A673 (cell line): ENCODE results near the gene RPH3AL. TPM values are rescaled to one million over a fixed set of nuclear protein-coding genes. Genes with fewer than 3 reads are reported as not detected.
"Not testable (repeated sequence)": the region's sequence is repeated elsewhere in the genome, so short reads cannot be mapped to it uniquely, and the experiment has no call there.

ENCODE experiments used
- BruUV-seq: library from RNA; stranded (reverse); fragments of 400-500 nt; replicated peaks from 2 replicates; lab custom pipeline; 2021; lab: Mats Ljungman, UMichigan
- CTCF ChIA-PET: fragments of 300-600 bp; sonication (Branson Sonifier 250); formaldehyde crosslinking; loops from one replicate; lab custom pipeline; 2022; ENCODE audit warnings: antibody characterized with exemption; lab: Charles Lee
- POLR2A ChIA-PET: fragments of 300-600 bp; sonication (Branson Sonifier 250); formaldehyde crosslinking; loops from one replicate; lab custom pipeline; 2022; ENCODE audit warnings: antibody characterized with exemption; ENCODE audit not compliant: low non-redundant PET; lab: Charles Lee
- DNase-seq: peaks from one replicate; pipeline ENCODE4 v3.0.0-alpha.2; 2015; ENCODE audit warnings: low spot score
- H3K27ac ChIP-seq: fragments of 200-600 bp; sonication (generic); 2 replicates; pipeline ENCODE4 v1.5.1; 2016; ENCODE audit warnings: mixed run types, low read depth, mild to moderate bottlenecking, mixed read lengths, antibody characterized with exemption, low read length; ENCODE audit not compliant: poor library complexity, severe bottlenecking
- H3K27me3 ChIP-seq: fragments of 200-600 bp; sonication (generic); replicated peaks from 2 replicates; pipeline ENCODE4 v1.6.1; 2017; ENCODE audit warnings: mixed run types, low read depth, mild to moderate bottlenecking, mixed read lengths, antibody characterized with exemption, low read length; ENCODE audit not compliant: insufficient read depth, poor library complexity
- H3K36me3 ChIP-seq: fragments of 200-600 bp; sonication (generic); 2 replicates; pipeline ENCODE4 v1.6.1; 2016; ENCODE audit warnings: mixed run types, mild to moderate bottlenecking, mixed read lengths, antibody characterized with exemption, low read length; ENCODE audit not compliant: insufficient read depth, poor library complexity, severe bottlenecking
- H3K4me1 ChIP-seq: fragments of 200-600 bp; sonication (generic); 2 replicates; pipeline ENCODE4 v1.6.1; 2017; ENCODE audit warnings: mixed run types, mild to moderate bottlenecking, mixed read lengths, antibody characterized with exemption, low read length; ENCODE audit not compliant: insufficient read depth, poor library complexity, severe bottlenecking
- H3K4me3 ChIP-seq: fragments of 200-600 bp; sonication (generic); 2 replicates; pipeline ENCODE4 v1.5.1; 2016; ENCODE audit warnings: low read depth, mixed run types, mild to moderate bottlenecking, mixed read lengths, low read length; ENCODE audit not compliant: poor library complexity, severe bottlenecking
- H3K9me3 ChIP-seq: fragments of 200-600 bp; sonication (generic); 2 replicates; pipeline ENCODE4 v1.6.1; 2016; ENCODE audit warnings: mixed run types, low read depth, mild to moderate bottlenecking, mixed read lengths, antibody characterized with exemption, low read length; ENCODE audit not compliant: poor library complexity, severe bottlenecking
- CTCF ChIP-seq: fragments of 300-800, 200-600 bp; sonication (generic); conservative IDR thresholded peaks from 2 replicates; pipeline ENCODE4 v1.5.1; 2017; ENCODE audit warnings: low read depth, mild to moderate bottlenecking, antibody characterized with exemption, low read length, moderate library complexity, mixed read lengths
- EZH2 ChIP-seq: fragments of 200-600 bp; sonication (generic); IDR thresholded peaks from 2 replicates; pipeline ENCODE4 v1.6.1; 2017; ENCODE audit warnings: borderline replicate concordance, low read depth, mild to moderate bottlenecking, mixed read lengths, antibody characterized with exemption, low read length; ENCODE audit not compliant: poor library complexity, severe bottlenecking
- intact Hi-C: fragments of 100-400 bp; cut with micrococcal nuclease; formaldehyde crosslinking; loops from one replicate; pipeline ENCODE4 v1.10.0; 2022; ENCODE audit not compliant: unreplicated experiment
- total RNA-seq: library from RNA; stranded (reverse); gene quantifications from 2 replicates; pipeline ENCODE4 v1.2.3, GENCODE V29; 2021

The RPH3AL gene
- total RNA-seq, 1 experiment from 2014 or later: 0.82 TPM

- no peaks in the 10 kb centered on the region for H3K4me1 ChIP-seq
- CTCF ChIA-PET: no interaction called here
- no TSS peak for BruUV-seq
- no peak for DNase-seq
- H3K36me3 ChIP-seq: no peaks in the 10 kb centered on the region
- H3K27me3 ChIP-seq: no peaks in the 10 kb centered on the region
- TF ChIP-seq EZH2: no peak
- no peak for TF ChIP-seq CTCF
- H3K9me3 ChIP-seq: no peaks in the 10 kb centered on the region
- H3K27ac ChIP-seq: no peak overlapping the region
- intact Hi-C loops: no loop called here
- no peak overlapping the region for H3K4me3 ChIP-seq
- POLR2A ChIA-PET: no interaction called here
These were observed 150.1 kb downstream of the RPH3AL start for GRCh38 chr17:202501-202951.

- H3K27me3 ChIP-seq, BruUV-seq, POLR2A ChIA-PET, H3K27ac ChIP-seq, H3K36me3 ChIP-seq, H3K9me3 ChIP-seq, CTCF ChIA-PET, DNase-seq, H3K4me3 ChIP-seq, intact Hi-C loops, H3K4me1 ChIP-seq: not testable (repeated sequence)
These were observed 150.9 kb downstream of the RPH3AL start for GRCh38 chr17:201736-202135.

- H3K27me3 ChIP-seq, BruUV-seq, intact Hi-C loops: not testable (repeated sequence)
These were observed 151.3 kb downstream of the RPH3AL start for GRCh38 chr17:201257-201656.

GRCh38 chr17:200586-200985, 152.0 kb downstream of the RPH3AL start:
- ChIA-PET CTCF (interaction anchor here (0.7 kb wide), 1 partner anchor 185 kb away, joined by 3 read pairs; no protein-coding TSS in a partner anchor), POLR2A (no interaction called here)
- DNase-seq: no peak
- H3K27me3 ChIP-seq: no peaks in the 10 kb centered on the region
- no peak overlapping the region for H3K4me3 ChIP-seq
- H3K4me1 ChIP-seq: no peaks in the 10 kb centered on the region
- BruUV-seq: no TSS peak
- H3K9me3 ChIP-seq: no peaks in the 10 kb centered on the region
- TF ChIP-seq EZH2 (no peak), CTCF (no peak)
- intact Hi-C loops: no loop called here
- no peak overlapping the region for H3K27ac ChIP-seq
- H3K36me3 ChIP-seq: no peaks in the 10 kb centered on the region

More at GRCh38 chr17:201257-201656, 151.3 kb downstream of the RPH3AL start:
- DNase-seq, H3K4me3 ChIP-seq, POLR2A ChIA-PET, H3K27ac ChIP-seq, H3K4me1 ChIP-seq, H3K9me3 ChIP-seq, H3K36me3 ChIP-seq: not testable (repeated sequence)
- CTCF ChIA-PET: interaction anchor here (0.7 kb wide), 1 partner anchor 185 kb away, joined by 3 read pairs; no protein-coding TSS in a partner anchor
